HepG2 (cell line): ENCODE results near the gene SLC31A2. TPM values are rescaled to one million over a fixed set of nuclear protein-coding genes. Genes with fewer than 3 reads are reported as not detected.

ENCODE experiments used
- ASH2L ChIP-seq: fragments of 300-600, 200-600 bp; sonication (generic); IDR thresholded peaks from 2 replicates; pipeline ENCODE4 v1.7.0; 2017; ENCODE audit warnings: low read depth, mild to moderate bottlenecking, moderate library complexity, mixed read lengths, low read length; ENCODE audit not compliant: insufficient read length
- ATF3 ChIP-seq: sonication (generic); formaldehyde crosslinking; IDR thresholded peaks from 2 replicates; pipeline ENCODE4 v1.4.0; 2020; ENCODE audit warnings: missing genetic modification reagents
- FOXO1 ChIP-seq: sonication (generic); formaldehyde crosslinking; IDR thresholded peaks from 2 replicates; pipeline ENCODE4 v1.4.0; 2020; ENCODE audit warnings: missing genetic modification reagents
- GATA4 ChIP-seq: sonication (generic); IDR thresholded peaks from 2 replicates; pipeline ENCODE4 v1.6.1; 2016; ENCODE audit warnings: antibody characterized with exemption, low read depth, borderline replicate concordance
- JUND ChIP-seq: sonication (generic); formaldehyde crosslinking; IDR thresholded peaks from 2 replicates; pipeline ENCODE4 v1.8.0; 2022; ENCODE audit warnings: mild to moderate bottlenecking, missing genetic modification reagents
- RORA ChIP-seq: sonication (generic); formaldehyde crosslinking; IDR thresholded peaks from 2 replicates; pipeline ENCODE4 v1.5.0; 2020; ENCODE audit warnings: mild to moderate bottlenecking, missing genetic modification reagents, moderate library complexity
- ZNF629 ChIP-seq: sonication (generic); formaldehyde crosslinking; conservative IDR thresholded peaks from 2 replicates; pipeline ENCODE4 v1.5.0; 2020; ENCODE audit warnings: missing genetic modification reagents
- polyA plus RNA-seq, 8 experiments: library from polyadenylated mRNA; depleted of rRNA in 3 of 8; stranded (reverse) in 7 of 8; unstranded in 1 of 8; fragments of >200 nt; fragmentation: Illumina TruSeq in 4 of 8; extraction: Trizol in 4 of 8; gene quantifications; 2 replicates each; pipeline versions ENCODE4 v1.2.1 to v1.2.3, GENCODE V29; 2011 to 2016; ENCODE audit warnings: low read depth in 4 of 8, missing spikeins in 1 of 8, mixed read lengths in 1 of 8; ENCODE audit not compliant: insufficient read depth in 1 of 8
- total RNA-seq, 5 experiments: library from RNA; depleted of rRNA; stranded (reverse); fragments of >200 nt; fragmentation: Illumina TruSeq; extraction: Trizol; gene quantifications; 2 replicates each; pipeline ENCODE4 v1.2.3, GENCODE V29; 2016; ENCODE audit warnings: low read depth in 1 of 5
- TF ChIP-seq, protein P1 (sequence below): sonication (generic); formaldehyde crosslinking; IDR thresholded peaks from 2 replicates; pipeline ENCODE4 v1.4.0; 2020; ENCODE audit warnings: missing genetic modification reagents
- TF ChIP-seq, protein P2 (sequence below): sonication (generic); formaldehyde crosslinking; IDR thresholded peaks from 2 replicates; pipeline ENCODE4 v1.5.0; 2020; ENCODE audit warnings: missing genetic modification reagents

Gene SLC31A2
- total and polyA plus RNA-seq, 2 of the 13 experiments (the other 11 are each of a cell fraction or from before 2014, with no cell fraction given) = 9.3 to 10.2 TPM

DNA sequence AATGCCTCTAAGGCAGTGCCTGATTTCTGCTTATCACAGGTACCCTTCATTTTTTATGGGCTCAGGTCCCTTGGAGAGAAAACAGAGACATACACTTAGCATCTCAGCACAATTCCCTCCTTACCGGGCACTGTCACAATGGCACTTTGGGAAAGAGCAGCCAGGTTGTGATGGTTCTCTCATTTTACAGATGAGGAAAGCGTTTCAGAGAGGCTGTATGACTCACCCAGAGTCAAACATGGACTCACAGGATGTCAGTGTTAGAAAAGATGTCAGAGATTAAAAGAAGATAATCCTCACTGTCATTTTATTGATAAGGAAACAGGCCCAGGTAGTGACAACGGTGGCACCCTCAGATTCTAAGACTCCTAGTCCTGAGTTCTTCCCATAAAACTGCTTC, 12.0 kb upstream of the SLC31A2 start (continued):
- TF ChIP-seq, protein P1, sequence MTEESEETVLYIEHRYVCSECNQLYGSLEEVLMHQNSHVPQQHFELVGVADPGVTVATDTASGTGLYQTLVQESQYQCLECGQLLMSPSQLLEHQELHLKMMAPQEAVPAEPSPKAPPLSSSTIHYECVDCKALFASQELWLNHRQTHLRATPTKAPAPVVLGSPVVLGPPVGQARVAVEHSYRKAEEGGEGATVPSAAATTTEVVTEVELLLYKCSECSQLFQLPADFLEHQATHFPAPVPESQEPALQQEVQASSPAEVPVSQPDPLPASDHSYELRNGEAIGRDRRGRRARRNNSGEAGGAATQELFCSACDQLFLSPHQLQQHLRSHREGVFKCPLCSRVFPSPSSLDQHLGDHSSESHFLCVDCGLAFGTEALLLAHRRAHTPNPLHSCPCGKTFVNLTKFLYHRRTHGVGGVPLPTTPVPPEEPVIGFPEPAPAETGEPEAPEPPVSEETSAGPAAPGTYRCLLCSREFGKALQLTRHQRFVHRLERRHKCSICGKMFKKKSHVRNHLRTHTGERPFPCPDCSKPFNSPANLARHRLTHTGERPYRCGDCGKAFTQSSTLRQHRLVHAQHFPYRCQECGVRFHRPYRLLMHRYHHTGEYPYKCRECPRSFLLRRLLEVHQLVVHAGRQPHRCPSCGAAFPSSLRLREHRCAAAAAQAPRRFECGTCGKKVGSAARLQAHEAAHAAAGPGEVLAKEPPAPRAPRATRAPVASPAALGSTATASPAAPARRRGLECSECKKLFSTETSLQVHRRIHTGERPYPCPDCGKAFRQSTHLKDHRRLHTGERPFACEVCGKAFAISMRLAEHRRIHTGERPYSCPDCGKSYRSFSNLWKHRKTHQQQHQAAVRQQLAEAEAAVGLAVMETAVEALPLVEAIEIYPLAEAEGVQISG (CRISPR knock-in tag) = no peak
- TF ChIP-seq RORA (CRISPR knock-in tag) = no peak
- peak; percentile 65 for TF ChIP-seq ATF3 (CRISPR knock-in tag)
- TF ChIP-seq, protein P2, sequence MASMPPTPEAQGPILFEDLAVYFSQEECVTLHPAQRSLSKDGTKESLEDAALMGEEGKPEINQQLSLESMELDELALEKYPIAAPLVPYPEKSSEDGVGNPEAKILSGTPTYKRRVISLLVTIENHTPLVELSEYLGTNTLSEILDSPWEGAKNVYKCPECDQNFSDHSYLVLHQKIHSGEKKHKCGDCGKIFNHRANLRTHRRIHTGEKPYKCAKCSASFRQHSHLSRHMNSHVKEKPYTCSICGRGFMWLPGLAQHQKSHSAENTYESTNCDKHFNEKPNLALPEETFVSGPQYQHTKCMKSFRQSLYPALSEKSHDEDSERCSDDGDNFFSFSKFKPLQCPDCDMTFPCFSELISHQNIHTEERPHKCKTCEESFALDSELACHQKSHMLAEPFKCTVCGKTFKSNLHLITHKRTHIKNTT (CRISPR knock-in tag) = no peak
- peak; percentile 70 for TF ChIP-seq ZNF629 (CRISPR knock-in tag)
- 0 out of 2 replicates have a peak, but pooled peaks have one; percentile 36 for TF ChIP-seq JUND
- TF ChIP-seq FOXO1 (CRISPR knock-in tag) = no peak
- TF ChIP-seq GATA4 = no peak
- TF ChIP-seq ASH2L = no peak
